NT2/D1 (cell line): Measurements from ENCODE around the gene PDLIM5.

Experiments
- SUZ12 ChIP-seq: IDR thresholded peaks from 2 replicates; pipeline ENCODE4 v1.6.1; 2011; ENCODE audit not compliant: insufficient read length, insufficient read depth; ENCODE audit errors: extremely low read depth
- ZNF274 ChIP-seq: IDR thresholded peaks from 2 replicates; pipeline ENCODE4 v1.6.1; 2011; ENCODE audit warnings: mild to moderate bottlenecking, low read depth, low read length

DNA sequence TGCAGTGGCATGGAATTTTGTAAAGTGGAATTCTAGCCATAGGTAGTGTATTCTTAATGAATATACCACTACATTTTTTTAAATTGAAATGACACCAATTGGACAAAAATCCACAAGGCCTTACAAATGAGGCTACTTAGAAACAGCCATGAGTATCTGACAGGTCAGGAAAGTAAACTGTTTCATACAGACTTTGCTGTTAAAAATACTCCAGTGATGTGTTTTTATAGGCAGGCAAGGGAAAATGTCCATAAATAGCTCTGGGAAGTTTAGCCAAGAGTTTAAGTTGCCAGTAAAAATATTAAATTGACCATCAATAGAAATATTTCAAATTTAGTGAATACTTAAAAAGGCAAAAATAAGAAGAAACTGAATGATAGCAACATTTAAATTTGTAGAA lies 41.8 kb upstream of the PDLIM5 start:
- TF ChIP-seq ZNF274 (no peak), SUZ12 (no peak)
